Central memory CD4-positive, alpha-beta T cell (primary cell): ENCODE results near the gene SLC16A3.
"Not testable (repeated sequence)": the region's sequence is repeated elsewhere in the genome, so short reads cannot be mapped to it uniquely, and the experiment has no call there.

Experiments
- DNase-seq: peaks from one replicate; pipeline ENCODE4 v3.0.0; 2022

Gene SLC16A3

DNA sequence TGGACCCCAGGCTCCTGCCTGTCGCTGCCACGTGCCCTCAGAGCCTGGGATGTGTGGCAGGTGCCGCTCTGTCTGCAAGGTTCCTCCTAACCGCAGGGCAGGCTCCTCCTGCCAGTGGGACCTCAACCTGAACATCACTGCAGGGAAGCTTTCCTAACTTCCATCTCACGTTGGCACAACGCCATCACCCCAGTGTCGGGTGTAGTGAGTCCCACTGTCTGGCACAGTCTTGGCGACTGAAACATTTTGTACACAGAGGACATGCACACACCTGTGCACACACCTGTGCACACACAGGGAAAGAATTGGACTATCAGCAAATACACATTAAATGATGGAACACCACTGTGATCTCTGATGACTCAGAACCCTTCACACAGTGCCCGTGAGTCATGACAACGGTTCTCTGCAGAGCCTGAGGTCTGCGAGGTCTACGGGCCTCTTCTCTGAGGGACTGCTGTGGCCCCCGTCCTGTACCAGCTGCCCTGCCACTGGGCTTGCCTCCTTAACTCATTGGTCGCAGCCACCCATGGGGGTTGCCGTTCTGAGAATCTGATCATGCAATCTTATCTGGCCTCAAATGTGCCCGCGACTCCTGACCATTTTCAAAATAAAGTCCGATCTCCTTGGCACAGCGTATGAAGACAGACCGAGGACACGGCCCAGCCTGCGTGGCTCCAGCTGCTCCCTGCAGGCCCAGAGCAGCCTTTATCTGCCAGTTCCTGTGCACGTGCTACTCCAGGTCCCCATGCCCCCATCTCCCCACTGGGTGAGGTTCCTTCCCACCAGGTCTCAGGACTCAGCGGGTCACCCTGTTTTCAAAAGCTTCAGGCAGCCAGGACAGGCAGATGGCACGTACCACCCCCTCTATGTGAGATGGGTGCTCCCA is 23.8 kb upstream of the SLC16A3 start:
- no peak for DNase-seq

GRCh38 chr17:82205720-82206508 is 22.9 kb upstream of the SLC16A3 start:
- peak; percentile 84 for DNase-seq

- not testable (repeated sequence) for DNase-seq
Measured at GRCh38 chr17:82210655-82211054, 18.2 kb upstream of the SLC16A3 start.

GRCh38 chr17:82212331-82213250 is 16.3 kb upstream of the SLC16A3 start, which contains the start of gene CCDC57:
Gene CCDC57 (minus strand): TSS chr17:82212842. CDS start chr17:82201944, 10,898 bp downstream.
- DNase-seq: no peak

- peak; percentile 57 for DNase-seq
Measured at GRCh38 chr17:82213251-82214011, 15.4 kb upstream of the SLC16A3 start.

DNA sequence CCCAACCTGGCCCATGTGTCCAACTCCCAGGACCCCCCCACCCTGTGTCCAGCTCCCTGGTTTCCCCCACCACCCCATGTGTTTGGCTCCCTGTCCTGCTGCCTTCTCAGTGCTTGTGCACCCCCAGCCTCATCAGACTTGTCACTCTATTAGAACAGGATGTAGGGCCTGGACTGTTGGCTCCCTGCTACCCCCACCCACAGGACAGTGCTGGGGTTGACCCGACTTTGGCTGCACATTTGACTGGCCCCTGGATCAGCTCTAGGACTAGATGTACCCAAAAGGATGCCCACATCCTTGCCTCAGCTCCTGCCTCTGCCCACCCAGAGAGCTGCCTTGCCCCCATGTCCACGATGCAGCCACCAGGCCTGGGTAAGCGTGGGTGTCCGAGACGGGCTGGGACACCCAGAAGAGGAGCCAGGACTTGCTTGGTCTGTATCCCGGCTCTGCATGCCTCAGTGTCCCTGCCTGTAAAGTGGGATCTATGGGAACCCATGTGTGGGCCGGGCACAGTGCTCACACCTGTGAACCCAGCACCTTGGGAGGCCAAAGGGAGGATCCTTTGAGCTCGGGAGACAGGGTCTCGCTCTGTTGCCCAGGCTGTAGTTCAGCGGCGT is 14.7 kb upstream of the SLC16A3 start:
- DNase-seq: no peak

GRCh38 chr17:82215095-82215971 is 13.5 kb upstream of the SLC16A3 start:
- no peak for DNase-seq

- no peak for DNase-seq
Measured at GRCh38 chr17:82215972-82216300, 12.9 kb upstream of the SLC16A3 start.

- DNase-seq: peak; percentile 61
Measured at GRCh38 chr17:82216301-82217119, 12.3 kb upstream of the SLC16A3 start.

GRCh38 chr17:82217120-82217529 is 11.7 kb upstream of the SLC16A3 start:
- no peak for DNase-seq

DNA sequence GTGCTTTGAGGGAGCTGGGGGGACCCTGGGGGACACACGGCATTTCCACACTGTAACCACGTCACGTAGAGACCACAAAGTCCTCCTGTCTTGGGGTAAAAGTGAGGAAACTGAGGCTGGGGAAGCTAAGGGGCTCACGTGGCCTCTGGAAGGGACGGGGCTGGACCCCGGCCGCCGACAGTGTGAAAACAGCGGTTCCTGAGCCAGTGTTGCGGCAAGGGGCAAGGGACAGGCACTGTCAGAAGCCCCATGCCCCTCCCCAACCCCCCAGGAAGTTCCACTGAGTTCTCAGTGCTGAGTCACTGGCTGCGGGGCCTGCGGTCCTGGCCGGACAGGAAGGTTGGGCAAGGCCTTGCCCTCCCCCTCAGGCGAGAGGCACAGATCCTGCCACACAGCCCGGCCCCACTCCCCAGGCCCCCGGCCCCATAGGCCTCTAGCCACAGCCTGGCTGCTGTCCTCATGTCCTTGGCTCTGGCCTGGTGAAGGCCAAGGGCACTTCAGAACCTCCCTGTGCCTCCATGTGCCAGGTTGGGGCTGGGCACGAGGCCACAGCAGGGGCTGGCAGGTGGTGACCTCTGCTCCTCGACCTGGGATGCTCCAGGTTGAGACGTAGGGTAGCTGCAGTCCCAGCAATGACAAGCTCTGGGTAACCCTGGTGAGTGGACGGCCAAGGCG is 11.2 kb upstream of the SLC16A3 start:
- DNase-seq: no peak

GRCh38 chr17:82218349-82219075 is 10.3 kb upstream of the SLC16A3 start:
- no peak for DNase-seq

GRCh38 chr17:82219083-82219482 is 9.8 kb upstream of the SLC16A3 start:
- no peak for DNase-seq

- no peak for DNase-seq
Measured at GRCh38 chr17:82219753-82220709, 8.8 kb upstream of the SLC16A3 start.

- no peak for DNase-seq
Measured at GRCh38 chr17:82221341-82221902, 7.4 kb upstream of the SLC16A3 start.

DNA sequence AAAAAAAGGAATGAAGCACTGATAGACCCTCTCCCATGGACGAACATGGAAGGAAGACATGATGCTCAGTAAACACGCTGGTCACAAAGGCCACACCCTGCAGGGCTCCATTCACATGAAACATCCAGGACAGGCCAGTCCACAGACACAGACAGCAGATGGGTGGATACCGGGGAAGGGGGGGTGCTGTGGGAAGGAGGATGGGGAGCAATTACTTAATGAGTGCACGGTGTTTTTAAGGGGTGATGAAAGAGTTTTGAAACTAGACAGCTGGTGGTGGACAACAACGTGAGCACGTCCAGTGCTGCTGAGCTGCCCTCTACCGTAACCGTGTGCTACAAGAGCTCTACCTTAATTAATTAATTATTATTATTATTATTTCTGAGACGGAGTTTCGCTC is 6.0 kb upstream of the SLC16A3 start:
- no peak for DNase-seq

DNA sequence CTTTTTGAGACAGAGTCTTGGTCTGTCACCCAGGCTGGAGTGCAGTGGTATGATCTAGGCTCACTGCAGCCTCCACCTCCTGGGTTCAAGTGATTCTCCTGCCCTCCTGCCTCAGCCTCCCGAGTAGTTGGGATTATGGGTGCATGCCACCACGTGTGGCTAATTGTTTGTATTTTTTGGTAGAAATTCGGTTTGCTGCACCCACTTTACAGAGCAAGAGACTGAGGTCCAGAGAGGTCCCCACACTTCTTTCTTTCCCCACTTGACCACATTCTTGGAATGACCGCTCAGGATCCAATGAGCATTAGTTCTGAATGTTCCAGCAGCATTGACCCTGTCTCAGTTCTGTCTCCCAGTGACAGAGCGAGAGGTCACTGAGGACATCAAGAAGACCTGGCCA is 5.3 kb upstream of the SLC16A3 start:
- no peak for DNase-seq
